Brain microvascular endothelial cell (primary cell): ENCODE data around the gene QSOX2.

Experiments used
- DNase-seq: peaks from one replicate; pipeline ENCODE4 v3.0.0-alpha.2; 2020
- H3K27ac ChIP-seq: fragments of 250-450 bp; sonication (Bioruptor Pico); 2 replicates; pipeline ENCODE4 v1.5.1; 2020; ENCODE audit warnings: mild to moderate bottlenecking, moderate library complexity
- H3K27me3 ChIP-seq: fragments of 250-450 bp; sonication (Bioruptor Pico); replicated peaks from 2 replicates; pipeline ENCODE4 v1.5.1; 2020; ENCODE audit warnings: mild to moderate bottlenecking
- H3K36me3 ChIP-seq: fragments of 250-450 bp; sonication (Bioruptor Pico); replicated peaks from 2 replicates; pipeline ENCODE4 v1.5.1; 2020; ENCODE audit warnings: mild to moderate bottlenecking
- H3K4me3 ChIP-seq: 2 replicates; pipeline ENCODE4 v1.5.1; 2011; ENCODE audit warnings: low read depth, mild to moderate bottlenecking, control low read depth, low read length, moderate library complexity
- in situ Hi-C: cut with HindIII; loops from 2 replicates; pipeline ENCODE4 v1.10.0; 2017; ENCODE audit warnings: low sequenced_read_pairs, low pct_ligation_motif_present
- TF ChIP-seq, protein P1 (sequence below): IDR thresholded peaks from 2 replicates; pipeline ENCODE4 v1.5.1; 2011; ENCODE audit warnings: low read depth, mild to moderate bottlenecking, moderate library complexity, low read length, control low read depth, inconsistent platforms; ENCODE audit errors: missing control alignments

QSOX2 gene

GRCh38 chr9:136179761-136180160, 65.9 kb downstream of the QSOX2 start:
- TF ChIP-seq, protein P1, sequence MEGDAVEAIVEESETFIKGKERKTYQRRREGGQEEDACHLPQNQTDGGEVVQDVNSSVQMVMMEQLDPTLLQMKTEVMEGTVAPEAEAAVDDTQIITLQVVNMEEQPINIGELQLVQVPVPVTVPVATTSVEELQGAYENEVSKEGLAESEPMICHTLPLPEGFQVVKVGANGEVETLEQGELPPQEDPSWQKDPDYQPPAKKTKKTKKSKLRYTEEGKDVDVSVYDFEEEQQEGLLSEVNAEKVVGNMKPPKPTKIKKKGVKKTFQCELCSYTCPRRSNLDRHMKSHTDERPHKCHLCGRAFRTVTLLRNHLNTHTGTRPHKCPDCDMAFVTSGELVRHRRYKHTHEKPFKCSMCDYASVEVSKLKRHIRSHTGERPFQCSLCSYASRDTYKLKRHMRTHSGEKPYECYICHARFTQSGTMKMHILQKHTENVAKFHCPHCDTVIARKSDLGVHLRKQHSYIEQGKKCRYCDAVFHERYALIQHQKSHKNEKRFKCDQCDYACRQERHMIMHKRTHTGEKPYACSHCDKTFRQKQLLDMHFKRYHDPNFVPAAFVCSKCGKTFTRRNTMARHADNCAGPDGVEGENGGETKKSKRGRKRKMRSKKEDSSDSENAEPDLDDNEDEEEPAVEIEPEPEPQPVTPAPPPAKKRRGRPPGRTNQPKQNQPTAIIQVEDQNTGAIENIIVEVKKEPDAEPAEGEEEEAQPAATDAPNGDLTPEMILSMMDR = no peak
- Histone ChIP-seq H3K4me3 (no peak overlapping the region), H3K36me3 (no peaks in the 10 kb centered on the region), H3K27me3 (peaks cover 10% of the 10 kb centered on the region), H3K27ac (no peak overlapping the region)
- DNase-seq = no peak
- in situ Hi-C loops = no loop called here

GRCh38 chr9:136179101-136179616, 66.5 kb downstream of the QSOX2 start:
- Histone ChIP-seq H3K27me3 (peaks cover 10% of the 10 kb centered on the region), H3K27ac (no peak overlapping the region), H3K36me3 (no peaks in the 10 kb centered on the region), H3K4me3 (no peak overlapping the region)
- TF ChIP-seq, protein P1 = no peak
- in situ Hi-C loops = no loop called here
- no peak for DNase-seq

DNA sequence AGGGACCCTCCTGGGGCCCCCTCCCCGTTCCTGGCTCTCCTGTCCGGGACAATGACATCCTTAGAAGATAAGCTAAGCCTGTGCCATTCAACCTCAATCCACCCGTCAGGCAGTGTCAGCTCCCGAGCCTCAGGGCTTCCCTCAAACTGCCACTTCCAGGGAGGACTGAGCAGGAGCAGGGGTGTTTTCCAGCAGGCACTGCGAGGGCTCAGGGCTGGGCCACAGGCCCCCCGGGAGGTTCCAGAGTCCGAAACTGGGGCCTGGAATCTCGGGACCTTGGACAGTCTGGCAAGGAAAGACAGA, 66.9 kb downstream of the QSOX2 start:
- in situ Hi-C loops = no loop called here
- TF ChIP-seq, protein P1 = no peak
- Histone ChIP-seq H3K27ac (no peak overlapping the region), H3K36me3 (no peaks in the 10 kb centered on the region), H3K27me3 (peaks cover 10% of the 10 kb centered on the region), H3K4me3 (no peak overlapping the region)
- no peak for DNase-seq

GRCh38 chr9:136178061-136178772, 67.4 kb downstream of the QSOX2 start:
- Histone ChIP-seq H3K36me3 (no peaks in the 10 kb centered on the region), H3K27me3 (peaks cover 10% of the 10 kb centered on the region), H3K4me3 (no peak overlapping the region), H3K27ac (no peak overlapping the region)
- in situ Hi-C loops = no loop called here
- DNase-seq = no peak
- TF ChIP-seq, protein P1 = no peak

DNA sequence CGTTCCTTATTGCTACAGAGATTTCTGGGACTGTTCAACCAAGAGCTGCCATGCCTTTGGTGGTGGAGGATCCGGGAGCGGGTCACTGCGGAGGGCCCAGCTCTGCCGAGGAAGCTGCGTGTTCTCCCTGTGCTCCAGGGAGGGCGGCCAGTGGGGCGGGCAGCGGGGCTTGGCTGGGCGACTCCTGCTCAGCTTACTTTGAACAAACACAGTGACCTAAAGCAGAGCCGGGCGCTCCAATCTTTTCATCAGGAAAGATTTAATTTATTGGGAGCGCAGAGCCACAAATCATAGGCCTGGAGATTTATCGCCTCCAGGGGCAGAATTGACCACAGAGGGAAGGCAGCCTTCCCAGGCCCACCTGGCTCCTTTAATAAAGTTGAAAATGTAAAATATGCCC, 68.4 kb downstream of the QSOX2 start:
- peaks cover 10% of the 10 kb centered on the region for H3K27me3 ChIP-seq
- no peak for DNase-seq
- no peak overlapping the region for H3K27ac ChIP-seq
- H3K36me3 ChIP-seq = no peaks in the 10 kb centered on the region
- TF ChIP-seq, protein P1 = no peak
- no peak overlapping the region for H3K4me3 ChIP-seq
- in situ Hi-C loops = no loop called here
